OCI-LY3 (cell line): Measurements from ENCODE around the gene SEMG2.

Experiments used
- H2AFZ ChIP-seq: fragments of 200-600, 300-600 bp; shearing (Covaris generic); 2 replicates; pipeline ENCODE4 v1.6.0; 2014; ENCODE audit warnings: antibody characterized with exemption, low read depth, low read length
- H3K27ac ChIP-seq: fragments of 200-600, 300-600 bp; sonication (generic); 2 replicates; pipeline ENCODE4 v1.5.1; 2014; ENCODE audit warnings: mild to moderate bottlenecking, low read length, moderate library complexity, mixed read lengths
- H3K27me3 ChIP-seq: fragments of 200-600, 300-600 bp; sonication (generic); 2 replicates; pipeline ENCODE4 v1.6.1; 2014; ENCODE audit warnings: low read depth, low read length, mixed read lengths
- H3K36me3 ChIP-seq: fragments of 200-600, 300-600 bp; sonication (generic); replicated peaks from 2 replicates; pipeline ENCODE3; 2014; ENCODE audit warnings: low read depth, low read length, mixed read lengths
- H3K4me1 ChIP-seq: fragments of 300-600, 200-600 bp; sonication (generic); 2 replicates; pipeline ENCODE4 v1.6.1; 2014; ENCODE audit warnings: low read length, mixed read lengths
- H3K4me2 ChIP-seq: fragments of 200-600, 300-600 bp; sonication (generic); 2 replicates; pipeline ENCODE4 v1.6.1; 2014; ENCODE audit warnings: low read length, mixed read lengths
- H3K4me3 ChIP-seq: fragments of 300-600, 200-600 bp; sonication (generic); 2 replicates; pipeline ENCODE4 v1.5.1; 2014; ENCODE audit warnings: antibody characterized with exemption, mild to moderate bottlenecking, low read length, moderate library complexity
- H3K79me2 ChIP-seq: fragments of 300-600, 200-600 bp; shearing (Covaris generic); 2 replicates; pipeline ENCODE4 v1.6.1; 2014; ENCODE audit warnings: mild to moderate bottlenecking, low read length, mixed read lengths
- H3K9ac ChIP-seq: fragments of 300-600, 200-600 bp; shearing (Covaris generic); 2 replicates; pipeline ENCODE4 v1.6.0; 2014; ENCODE audit warnings: mild to moderate bottlenecking, low read length, moderate library complexity
- H3K9me3 ChIP-seq: fragments of 200-600, 300-600 bp; shearing (Covaris generic); 2 replicates; pipeline ENCODE4 v1.6.1; 2014; ENCODE audit warnings: low read length, mixed read lengths; ENCODE audit not compliant: insufficient read depth
- H4K20me1 ChIP-seq: fragments of 200-600, 300-600 bp; sonication (generic); 2 replicates; pipeline ENCODE4 v1.6.1; 2016; ENCODE audit warnings: low read length, mixed read lengths; ENCODE audit not compliant: insufficient read depth
- CTCF ChIP-seq: fragments of 200-600, 300-600 bp; sonication (generic); IDR thresholded peaks from 2 replicates; pipeline ENCODE4 v1.5.1; 2014; ENCODE audit warnings: antibody characterized with exemption, low read length, low read depth
- EZH2phosphoT487 ChIP-seq: fragments of 200-600 bp; shearing (Covaris generic); IDR thresholded peaks from 2 replicates; pipeline ENCODE4 v1.6.1; 2018; ENCODE audit warnings: antibody characterized with exemption, mixed run types, low read depth

The SEMG2 gene

GRCh38 chr20:45266977-45267376, 45.8 kb downstream of the SEMG2 start:
- Histone ChIP-seq H3K4me3 (no peak overlapping the region), H2AFZ (no peak overlapping the region), H3K27ac (no peak overlapping the region)

GRCh38 chr20:45268531-45268930, 47.4 kb downstream of the SEMG2 start:
- TF ChIP-seq EZH2phosphoT487 (no peak), CTCF (no peak)
- Histone ChIP-seq H3K9ac (no peak overlapping the region), H3K27ac (no peak overlapping the region), H3K9me3 (no peaks in the 10 kb centered on the region), H3K27me3 (peaks cover 88% of the 10 kb centered on the region), H2AFZ (no peak overlapping the region), H3K79me2 (no peaks in the 10 kb centered on the region), H3K4me2 (no peak overlapping the region), H3K4me3 (no peak overlapping the region), H3K4me1 (no peaks in the 10 kb centered on the region), H3K36me3 (no peaks in the 10 kb centered on the region), H4K20me1 (no peaks in the 10 kb centered on the region)

More at GRCh38 chr20:45266977-45267376, 45.8 kb downstream of the SEMG2 start:
- no peaks in the 10 kb centered on the region for H3K4me1 ChIP-seq
- H3K9me3 ChIP-seq = no peaks in the 10 kb centered on the region
- H3K79me2 ChIP-seq = no peaks in the 10 kb centered on the region
- H3K27me3 ChIP-seq = peaks cover 88% of the 10 kb centered on the region
- H3K9ac ChIP-seq = no peak overlapping the region
- H3K4me2 ChIP-seq = no peak overlapping the region
- H3K36me3 ChIP-seq = no peaks in the 10 kb centered on the region
- TF ChIP-seq CTCF (no peak), EZH2phosphoT487 (no peak)
- H4K20me1 ChIP-seq = no peaks in the 10 kb centered on the region

- H2AFZ ChIP-seq = no peak overlapping the region
- no peaks in the 10 kb centered on the region for H3K9me3 ChIP-seq
- no peaks in the 10 kb centered on the region for H3K4me1 ChIP-seq
- no peak overlapping the region for H3K4me2 ChIP-seq
- no peak overlapping the region for H3K9ac ChIP-seq
- H3K79me2 ChIP-seq = no peaks in the 10 kb centered on the region
- no peaks in the 10 kb centered on the region for H3K36me3 ChIP-seq
- no peak overlapping the region for H3K4me3 ChIP-seq
- TF ChIP-seq EZH2phosphoT487 (no peak), CTCF (no peak)
- H3K27me3 ChIP-seq = peaks cover 89% of the 10 kb centered on the region
- H3K27ac ChIP-seq = no peak overlapping the region
- H4K20me1 ChIP-seq = no peaks in the 10 kb centered on the region
Observed at GRCh38 chr20:45269056-45269455, 47.9 kb downstream of the SEMG2 start.

GRCh38 chr20:45269754-45270270, 48.6 kb downstream of the SEMG2 start:
- Histone ChIP-seq H2AFZ (no peak overlapping the region), H3K9me3 (no peaks in the 10 kb centered on the region), H3K36me3 (no peaks in the 10 kb centered on the region), H3K4me3 (no peak overlapping the region), H4K20me1 (no peaks in the 10 kb centered on the region), H3K79me2 (no peaks in the 10 kb centered on the region), H3K27ac (no peak overlapping the region), H3K4me1 (no peaks in the 10 kb centered on the region), H3K9ac (no peak overlapping the region), H3K27me3 (peaks cover 91% of the 10 kb centered on the region), H3K4me2 (no peak overlapping the region)
- TF ChIP-seq EZH2phosphoT487 = no peak
- TF ChIP-seq CTCF = no peak
